B cell (primary cell): ENCODE data around the gene ALDH8A1. TPM values are rescaled to one million over a fixed set of nuclear protein-coding genes. Genes with fewer than 3 reads are reported as not detected.

Experiments
- ATAC-seq: fragments of 200-7000 bp; cut with Tn5 transposase; one replicate; pipeline ENCODE4 v1.10.0; 2021; ENCODE audit warnings: low read depth, mild to moderate bottlenecking, moderate number of reproducible peaks, moderate library complexity
- CTCF ChIA-PET: fragments of 350-600 bp; sonication (Branson Sonifier 250); formaldehyde crosslinking; loops from one replicate; lab custom pipeline; 2021; ENCODE audit warnings: antibody characterized with exemption, inconsistent platforms; lab: Charles Lee
- POLR2A ChIA-PET: fragments of 350-600 bp; sonication (Branson Sonifier 250); formaldehyde crosslinking; loops from one replicate; lab custom pipeline; 2021; ENCODE audit warnings: antibody characterized with exemption; lab: Charles Lee
- DNase-seq: peaks from one replicate; pipeline ENCODE4 v3.0.0; 2013
- H2AFZ ChIP-seq: 2 replicates; pipeline ENCODE4 v1.6.1; 2012; ENCODE audit warnings: mild to moderate bottlenecking, low read depth, low read length; ENCODE audit not compliant: insufficient read depth, poor library complexity, severe bottlenecking
- H3K27ac ChIP-seq, 2 donors: 1 replicate in 1 of 2; 2 replicates in 1 of 2; pipeline ENCODE4 v1.5.1; 2012 to 2013; ENCODE audit warnings: low read length in 2 of 2, mild to moderate bottlenecking in 2 of 2, moderate library complexity in 1 of 2
- H3K27me3 ChIP-seq, 4 experiments: fragments of 200-600 bp in 1 of 4; sonication (generic) in 1 of 4; replicated peaks in 1 of 4; 1 replicate in 2 of 4; 2 replicates in 2 of 4; pipeline versions ENCODE4 v1.6.1 to v1.7.0; 2013 to 2016; ENCODE audit warnings: low read length in 3 of 4, mild to moderate bottlenecking in 2 of 4, mixed read lengths in 1 of 4, moderate library complexity in 1 of 4; ENCODE audit not compliant: insufficient read depth in 4 of 4, control insufficient read depth in 3 of 4; ENCODE audit errors: control extremely low read depth in 1 of 4
- H3K36me3 ChIP-seq, 2 experiments: replicated peaks in 1 of 2; 1 replicate in 1 of 2; 2 replicates in 1 of 2; pipeline versions ENCODE4 v1.6.1 to v1.7.1; 2013; ENCODE audit warnings: low read length in 1 of 2; ENCODE audit not compliant: insufficient read depth in 2 of 2, control insufficient read depth in 1 of 2; ENCODE audit errors: control extremely low read depth in 1 of 2, extremely low read depth in 1 of 2
- H3K4me1 ChIP-seq, 2 donors: fragments of 200-600 bp in 1 of 2; sonication (generic) in 1 of 2; 1 replicate in 1 of 2; 2 replicates in 1 of 2; pipeline versions ENCODE4 v1.5.1 to v1.6.1; 2013 to 2017; ENCODE audit warnings: low read length in 2 of 2; ENCODE audit not compliant: control insufficient read depth in 2 of 2, insufficient read depth in 2 of 2
- H3K4me2 ChIP-seq: replicated peaks from 2 replicates; pipeline ENCODE3; 2012; ENCODE audit warnings: mild to moderate bottlenecking, low read depth, low read length; ENCODE audit not compliant: poor library complexity, severe bottlenecking
- H3K4me3 ChIP-seq, 5 experiments: fragments of 200-600 bp in 1 of 5; sonication (generic) in 1 of 5; 1 replicate in 3 of 5; 2 replicates in 2 of 5; pipeline versions ENCODE4 v1.5.1 to v1.7.0; 2011 to 2016; ENCODE audit warnings: low read length in 4 of 5, mild to moderate bottlenecking in 4 of 5, low read depth in 2 of 5, control low read depth in 1 of 5, moderate library complexity in 1 of 5; ENCODE audit not compliant: insufficient read depth in 1 of 5; ENCODE audit errors: control extremely low read depth in 1 of 5, extremely low read depth in 1 of 5
- H3K79me2 ChIP-seq: fragments of 200-600 bp; sonication (generic); one replicate; pipeline ENCODE4 v1.6.0; 2016; ENCODE audit warnings: low read length; ENCODE audit not compliant: control insufficient read depth, insufficient read depth
- H3K9ac ChIP-seq: fragments of 200-600 bp; sonication (generic); 2 replicates; pipeline ENCODE4 v1.6.1; 2017; ENCODE audit warnings: mild to moderate bottlenecking, low read length, moderate library complexity
- H3K9me3 ChIP-seq, 3 donors: one replicate each; pipeline versions ENCODE4 v1.6.1 to v1.7.1; 2013; ENCODE audit warnings: low read length in 2 of 3; ENCODE audit not compliant: control insufficient read depth in 2 of 3, insufficient read depth in 1 of 3; ENCODE audit errors: control extremely low read depth in 1 of 3
- H4K20me1 ChIP-seq: 2 replicates; pipeline ENCODE4 v1.6.0; 2012; ENCODE audit warnings: mild to moderate bottlenecking, low read length; ENCODE audit not compliant: insufficient read depth, control insufficient read depth, poor library complexity, severe bottlenecking
- H3K27ac Mint-ChIP-seq: one replicate; pipeline ENCODE4 v1.8.0; 2021; ENCODE audit warnings: mixed read lengths
- H3K27me3 Mint-ChIP-seq: one replicate; pipeline ENCODE4 v1.8.0; 2021; ENCODE audit warnings: mixed read lengths
- H3K4me1 Mint-ChIP-seq: one replicate; pipeline ENCODE4 v1.8.0; 2021; ENCODE audit warnings: mixed read lengths
- H3K4me3 Mint-ChIP-seq: one replicate; pipeline ENCODE4 v1.8.0; 2021; ENCODE audit warnings: mixed read lengths
- H3K9me3 Mint-ChIP-seq: one replicate; pipeline ENCODE4 v1.8.0; 2022; ENCODE audit warnings: mixed read lengths; ENCODE audit not compliant: insufficient read depth
- CTCF ChIP-seq: fragments of 200-600 bp; IDR thresholded peaks from one replicate; pipeline ENCODE4 v1.8.0; 2022; ENCODE audit warnings: antibody characterized with exemption, mild to moderate bottlenecking
- EZH2 ChIP-seq: IDR thresholded peaks from 2 replicates; pipeline ENCODE4 v1.6.1; 2012; ENCODE audit warnings: borderline replicate concordance, low read depth, mild to moderate bottlenecking, moderate library complexity, low read length; ENCODE audit not compliant: insufficient read depth, poor library complexity, severe bottlenecking
- WGBS: methylation state at CpG from one replicate; pipeline ENCODE4 v1.1.5; 2013; ENCODE audit warnings: missing lambda C conversion rate; ENCODE audit not compliant: insufficient coverage; 5-methylcytosine and 5-hydroxymethylcytosine counted together
- intact Hi-C: fragments of 100-400 bp; cut with micrococcal nuclease; formaldehyde crosslinking; loops from one replicate; pipeline ENCODE4 v1.10.0; 2022
- polyA minus RNA-seq: library from RNA; depleted of rRNA, polyadenylated mRNA; stranded (reverse); fragments of >200 nt; gene quantifications from 2 replicates; pipeline ENCODE4 v1.2.3, GENCODE V29; 2012
- polyA plus RNA-seq: library from polyadenylated mRNA; depleted of rRNA; stranded (reverse); fragments of >200 nt; gene quantifications from 2 replicates; pipeline ENCODE4 v1.2.3, GENCODE V29; 2012
- total RNA-seq, 2 donors: library from RNA; stranded (reverse); fragments of 120-200 nt in 1 of 2; gene quantifications; 1 replicate in 1 of 2; 2 replicates in 1 of 2; pipeline versions ENCODE4 v1.2.3 to v1.2.4, GENCODE V29; 2013 to 2022

ALDH8A1 gene
- total RNA-seq = 0.49 and 1.6 TPM in 2 replicates
- total RNA-seq (2013) = 0.54 TPM
- 0.87 and 1.1 TPM in 2 replicates for polyA plus RNA-seq
- 0.26 and 2.2 TPM in 2 replicates for polyA minus RNA-seq

- peaks cover 0 to 3% (median 0%) of the 10 kb centered on the region in 3 donors for H3K9me3 ChIP-seq
- intact Hi-C loops = no loop called here
- no peak within 1 kb of the TSS for H3K4me3 ChIP-seq
- H3K4me1 ChIP-seq = no peaks in the 10 kb centered on the region
- Mint-ChIP-seq H3K9me3 (no peaks in the 10 kb centered on the region), H3K4me3 (no peak within 1 kb of the TSS), H3K27me3 (no peaks in the 10 kb centered on the region), H3K4me1 (no peaks in the 10 kb centered on the region), H3K27ac (no peak within 1 kb of the TSS)
- 100% methylated on average over 2 of the region's 4 CpGs for WGBS
- H3K27ac ChIP-seq = no peak within 1 kb of the TSS
- H3K9ac ChIP-seq = no peak within 1 kb of the TSS
- DNase-seq (no peak), ATAC-seq (no peak)
- ChIA-PET POLR2A (no interaction called here), CTCF (interaction anchor here (1.5 to 2.1 kb wide), 3 partner anchors 8 to 10 kb away, joined by 4 to 11 read pairs (median 6); no protein-coding TSS in a partner anchor)
- H2AFZ ChIP-seq = no peak within 1 kb of the TSS
- no peaks in the 10 kb centered on the region for H3K79me2 ChIP-seq
- H3K27me3 ChIP-seq = no peaks in the 10 kb centered on the region
- H4K20me1 ChIP-seq = no peaks in the 10 kb centered on the region
- H3K36me3 ChIP-seq = no peaks in the 10 kb centered on the region
- no peak within 1 kb of the TSS for H3K4me2 ChIP-seq
- TF ChIP-seq EZH2 = no peak
- no peak for TF ChIP-seq CTCF
Measured at GRCh38 chr6:134949927-134950326, at the start of gene ALDH8A1. ALDH8A1 (minus strand) TSS chr6:134950101; CDS start chr6:134950053, 48 bp downstream.

GRCh38 chr6:134999107-134999506, 49.2 kb upstream of the ALDH8A1 start:
- H3K4me2 ChIP-seq = no peak overlapping the region
- ChIA-PET POLR2A (no interaction called here), CTCF (no interaction called here)
- no peaks in the 10 kb centered on the region for H3K9me3 Mint-ChIP-seq
- peaks cover 12 to 32% of the 10 kb centered on the region in 2 experiments for H3K36me3 ChIP-seq
- intact Hi-C loops = no loop called here
- H3K27me3 Mint-ChIP-seq = no peaks in the 10 kb centered on the region
- H4K20me1 ChIP-seq = no peaks in the 10 kb centered on the region
- no peak overlapping the region for H3K27ac Mint-ChIP-seq
- no peak overlapping the region for H3K9ac ChIP-seq
- no peak overlapping the region for H3K4me3 ChIP-seq
- DNase-seq = no peak
- TF ChIP-seq CTCF (no peak), EZH2 (no peak)
- peaks cover 3 to 4% of the 10 kb centered on the region in 2 donors for H3K4me1 ChIP-seq
- H3K9me3 ChIP-seq = no peaks in the 10 kb centered on the region
- no peaks in the 10 kb centered on the region for H3K27me3 ChIP-seq
- H3K79me2 ChIP-seq = no peaks in the 10 kb centered on the region
- ATAC-seq = no peak
- H3K27ac ChIP-seq = no peak overlapping the region
- WGBS = 100% methylated on average over 1 of the region's 1 CpG
- peaks cover 8% of the 10 kb centered on the region for H3K4me1 Mint-ChIP-seq
- no peak overlapping the region for H2AFZ ChIP-seq
- H3K4me3 Mint-ChIP-seq = no peak overlapping the region
